Measurements from ENCODE around the gene P2RY6.

P2RY6 gene

GRCh38 chr11:73237471-73238290, 34.5 kb upstream of the P2RY6 start:
- no peak for DNase-seq

DNA sequence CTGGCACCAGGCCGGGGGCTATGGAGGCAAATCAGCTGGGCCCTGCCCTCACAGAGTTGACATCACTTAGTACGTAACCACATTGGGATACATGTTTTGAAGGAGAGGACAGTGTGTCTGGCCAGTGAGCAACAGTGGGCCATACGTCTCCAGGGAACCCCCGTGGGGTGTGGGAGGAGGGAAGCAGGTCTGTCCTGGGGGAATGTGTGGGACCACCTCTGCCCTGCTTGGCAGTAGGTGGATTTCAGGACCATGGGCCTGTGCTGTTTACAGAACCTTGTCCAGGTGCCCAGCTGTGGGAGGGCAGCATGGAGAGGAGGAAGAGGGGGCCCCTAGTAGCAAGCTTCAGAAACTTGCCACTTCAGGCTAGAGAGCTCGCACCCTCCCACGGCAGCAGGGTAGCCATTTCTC, 33.0 kb upstream of the P2RY6 start:
- no peak for DNase-seq

- no peak for DNase-seq
Observed at GRCh38 chr11:73239571-73240189, 32.5 kb upstream of the P2RY6 start.

DNA sequence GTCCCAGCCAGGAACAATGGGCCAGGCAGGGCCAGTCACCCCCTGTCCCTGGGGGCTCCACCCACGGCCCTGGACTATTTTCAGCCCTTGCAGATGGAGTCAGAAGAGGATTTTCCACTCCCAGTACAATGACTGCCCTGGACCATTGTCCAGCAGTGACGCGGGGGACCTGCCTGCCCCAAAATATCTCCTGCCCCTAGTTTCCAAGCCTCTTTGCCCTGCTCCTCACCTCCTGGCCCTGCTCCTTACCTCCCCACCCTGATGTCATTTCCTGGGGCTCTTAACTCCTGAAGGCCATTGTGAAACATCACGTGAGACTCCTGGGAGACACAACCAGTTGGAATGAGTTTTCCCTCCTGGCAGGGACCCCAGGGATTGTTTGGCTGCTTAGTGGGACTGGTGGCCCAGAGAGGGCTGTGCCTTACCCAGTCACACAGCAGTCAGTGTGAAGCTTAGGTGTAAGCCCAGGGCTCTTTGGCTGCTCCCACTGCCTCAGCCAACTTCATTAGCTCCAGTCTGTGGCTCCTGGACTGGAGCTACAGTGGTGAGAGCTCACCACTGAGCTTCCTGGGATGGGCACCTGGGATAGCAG, 31.9 kb upstream of the P2RY6 start:
- DNase-seq, result no peak

- no peak for DNase-seq
Observed at GRCh38 chr11:73241300-73241699, 30.8 kb upstream of the P2RY6 start.

GRCh38 chr11:73242251-73243092, 29.7 kb upstream of the P2RY6 start:
- DNase-seq, result no peak

GRCh38 chr11:73243093-73243485, 29.0 kb upstream of the P2RY6 start:
- DNase-seq, result no peak

DNA sequence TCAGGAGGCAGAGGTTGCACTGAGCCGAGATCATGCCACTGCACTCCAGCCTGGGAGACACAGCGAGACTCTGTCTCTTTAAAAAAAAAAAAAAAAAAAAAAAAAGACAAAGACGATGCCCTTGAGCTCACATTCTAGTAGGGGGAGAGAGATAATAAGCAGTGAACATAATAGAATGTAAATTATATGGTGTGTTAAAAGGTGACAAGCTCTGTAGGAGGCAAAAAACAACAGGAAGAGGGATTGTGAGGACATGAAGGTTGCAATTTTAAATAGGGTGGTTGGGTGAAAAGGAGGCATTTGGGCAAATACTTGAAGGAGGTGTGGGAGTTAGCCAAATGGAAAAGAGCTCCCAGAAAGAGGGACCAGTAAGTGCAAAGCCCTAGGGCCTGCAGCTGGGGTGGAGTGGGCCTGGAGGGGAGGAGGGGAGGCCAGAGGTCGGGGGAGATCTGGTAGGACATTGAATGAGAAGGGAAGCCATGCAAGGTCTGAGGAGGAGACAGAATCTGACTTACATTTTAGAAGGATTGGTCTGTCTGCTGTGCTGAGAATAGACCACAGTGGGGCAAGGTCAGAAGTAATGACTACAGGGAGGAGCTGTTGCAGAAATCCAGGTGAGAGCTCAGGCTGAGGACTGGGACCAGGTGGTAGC, 27.4 kb upstream of the P2RY6 start:
- DNase-seq, result no peak

GRCh38 chr11:73245461-73245860, 26.7 kb upstream of the P2RY6 start:
- no peak for DNase-seq

DNA sequence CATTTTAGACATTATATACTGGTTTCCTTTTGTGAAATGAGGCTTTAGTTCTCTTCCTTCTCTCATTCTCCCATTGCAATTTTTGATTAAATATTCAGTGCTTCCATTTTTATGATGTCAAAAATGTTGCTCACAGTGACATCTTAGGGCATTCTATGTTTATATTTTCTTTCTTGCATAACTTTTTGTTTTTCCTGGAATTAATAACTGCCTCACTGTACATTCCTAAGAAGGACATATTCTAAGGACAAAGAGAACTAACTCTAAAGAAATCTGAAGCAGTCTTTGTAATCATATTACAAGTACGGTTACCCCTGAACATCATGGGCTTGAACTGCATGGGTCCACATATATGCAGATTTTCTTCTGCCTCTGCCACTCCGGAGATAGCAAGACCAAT, 25.8 kb upstream of the P2RY6 start:
- no peak for DNase-seq

GRCh38 chr11:73248526-73249185, 23.5 kb upstream of the P2RY6 start:
- no peak for DNase-seq

GRCh38 chr11:73249304-73249703, 22.8 kb upstream of the P2RY6 start:
- DNase-seq, result no peak

DNA sequence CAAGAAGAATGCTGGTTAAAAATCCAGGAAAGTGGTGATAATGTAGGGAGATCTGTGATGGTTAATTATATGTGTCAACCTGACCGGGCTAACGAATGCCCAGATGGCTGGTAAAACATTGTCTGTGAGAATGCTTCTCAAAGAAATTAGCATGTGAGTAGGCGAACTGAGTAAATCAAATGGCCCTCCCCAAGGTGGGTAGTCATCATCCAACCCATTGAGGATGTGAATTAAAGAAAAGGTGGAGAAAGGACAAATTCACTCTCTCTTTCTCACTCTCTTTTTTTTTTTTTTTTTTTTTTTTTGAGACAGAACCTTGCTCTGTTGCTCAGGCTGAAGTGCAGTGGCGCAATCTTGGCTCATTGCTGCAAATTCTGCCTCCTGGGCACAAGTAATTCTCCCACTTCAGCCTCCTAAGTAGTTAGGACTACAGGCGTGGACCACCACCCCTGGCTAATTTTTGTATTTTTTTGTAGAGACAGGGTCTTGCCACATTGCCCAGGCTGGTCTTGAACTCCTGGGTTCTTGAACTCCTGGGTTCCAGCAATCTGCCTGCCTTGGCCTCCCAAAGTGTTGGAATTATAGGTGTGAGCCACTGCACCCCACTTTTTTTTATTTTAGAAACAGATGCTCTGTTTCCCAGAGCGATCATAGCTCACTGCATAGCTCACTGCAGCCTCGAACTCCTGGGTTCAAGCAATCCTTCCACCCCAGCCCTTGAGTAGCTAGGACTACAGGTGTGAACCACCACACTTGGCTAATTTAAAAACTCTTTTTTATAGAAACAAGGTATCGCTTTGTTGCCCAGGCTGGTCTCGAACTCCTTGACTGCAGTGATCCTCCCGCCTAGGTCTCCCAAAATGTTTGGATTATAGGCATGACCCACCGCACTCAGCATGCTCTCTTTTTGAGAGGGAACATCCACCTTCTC, 22.0 kb upstream of the P2RY6 start:
- DNase-seq, result peak; percentile 35

GRCh38 chr11:73252577-73253191, 19.5 kb upstream of the P2RY6 start:
- peak; percentile 34 for DNase-seq

GRCh38 chr11:73257342-73258103, 14.6 kb upstream of the P2RY6 start:
- DNase-seq, result no peak

- DNase-seq, result no peak
Observed at GRCh38 chr11:73258104-73259035, 13.8 kb upstream of the P2RY6 start.

DNA sequence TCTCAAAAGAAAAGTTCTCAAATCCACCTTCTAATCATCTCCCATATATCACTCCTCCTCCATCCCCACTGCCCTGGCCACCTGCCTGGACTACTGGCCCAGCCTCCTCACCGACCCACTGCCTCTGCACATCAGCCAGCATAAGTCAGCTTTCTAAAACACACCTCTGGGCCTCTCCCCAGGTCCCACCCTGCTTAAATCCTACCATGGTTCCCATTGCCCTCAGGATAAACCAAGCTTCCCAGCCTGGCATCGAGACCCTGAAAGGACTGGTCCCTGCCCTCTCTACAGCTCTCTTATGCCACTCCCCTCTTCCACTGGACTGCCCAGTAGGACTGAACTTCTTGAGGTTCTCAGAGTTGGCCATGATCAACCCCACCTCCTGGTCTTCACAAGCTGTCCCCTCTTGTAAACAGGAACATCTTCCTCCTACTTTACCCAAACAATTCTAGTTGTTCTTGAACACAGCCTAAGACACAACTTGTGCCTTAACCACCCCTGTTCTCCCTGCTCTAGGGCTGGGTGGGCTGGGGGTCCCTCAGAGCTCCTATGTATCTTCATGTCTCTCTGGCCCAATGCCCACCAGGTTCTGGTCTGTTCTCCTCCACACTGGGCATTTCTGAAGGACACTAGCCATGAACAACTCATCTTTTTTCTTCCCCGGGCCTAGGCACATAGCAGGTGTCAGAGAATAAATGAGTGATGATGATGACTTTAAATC, 12.6 kb upstream of the P2RY6 start:
- no peak for DNase-seq

DNA sequence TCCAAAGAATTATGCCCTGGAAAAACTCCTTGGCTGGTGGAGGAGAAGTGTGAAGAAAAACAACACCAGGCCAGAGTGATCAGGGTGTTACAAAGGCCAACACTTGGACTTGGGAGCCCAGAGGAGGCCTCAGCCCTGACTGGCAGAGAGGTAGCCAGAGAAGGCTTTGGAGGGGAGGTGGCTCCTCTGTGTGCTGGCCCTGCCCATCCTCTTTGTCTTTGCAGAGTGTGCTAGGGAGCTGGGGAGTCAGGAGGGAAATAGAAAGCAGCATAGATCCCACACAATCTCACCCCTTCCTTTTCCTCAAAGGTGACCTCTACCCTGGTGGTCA, 12.0 kb upstream of the P2RY6 start:
- DNase-seq, result no peak
